Measurements from ENCODE around the gene PTGIS.

GRCh38 chr20:49539481-49540231 lies 28.3 kb downstream of the PTGIS start:
- no peak for TF ChIP-seq CTCF (IDR thresholded peaks at IDR 0.05)
- no peak for TF ChIP-seq POLR2A (IDR thresholded peaks at IDR 0.05)

Data from thyroid gland (tissue), 4 donors.